Testis (tissue), 2 donors: ENCODE results near the gene TANC2.
A peak's percentile ranks its signal among the peaks of the same experiment; 100 is the strongest.

Source experiments
- CTCF ChIP-seq, 3 experiments: fragments of 450-650 bp in 2 of 3; fragments of 200-600 bp in 1 of 3; sonication (generic) in 1 of 3; IDR thresholded peaks; one replicate each; pipeline ENCODE4 v1.5.1; 2016 to 2019; ENCODE audit warnings: antibody characterized with exemption in 3 of 3, mild to moderate bottlenecking in 2 of 3, moderate library complexity in 1 of 3
- POLR2A ChIP-seq: fragments of 450-650 bp; IDR thresholded peaks from one replicate; pipeline ENCODE4 v1.6.1; 2017; ENCODE audit warnings: antibody characterized with exemption, mild to moderate bottlenecking, moderate library complexity

DNA sequence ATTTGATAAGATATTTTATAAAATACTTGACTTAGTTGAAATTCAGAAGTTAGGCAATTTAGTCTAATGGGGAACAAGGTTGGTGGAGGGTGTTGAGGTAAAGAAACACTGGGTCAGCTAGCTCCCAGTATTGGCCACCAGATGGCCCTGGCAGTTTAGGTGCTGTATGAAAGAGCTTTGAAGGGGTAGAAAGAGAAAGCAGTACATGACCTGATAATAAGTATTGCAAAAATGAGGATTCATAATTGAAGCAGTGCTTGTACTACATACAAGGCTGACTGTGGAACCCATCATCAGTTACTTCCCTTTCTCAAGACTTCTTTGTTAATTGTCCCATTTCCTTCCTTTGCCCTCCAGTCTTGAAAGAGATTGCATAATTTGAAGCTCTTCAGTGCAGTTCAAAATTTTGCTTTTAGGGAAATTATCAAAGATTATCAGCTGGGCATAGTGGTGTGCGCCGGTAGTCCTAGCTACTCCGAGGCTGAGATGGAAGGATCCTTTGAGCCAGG is 29.4 kb downstream of the TANC2 start:
- TF ChIP-seq CTCF (IDR thresholded peaks at IDR 0.05), result peak in 1 of 3 experiments; percentile 31
- no peak for TF ChIP-seq POLR2A
